Hepatocyte (in vitro differentiated cells): ENCODE measurements around the gene DGKG. TPM values are rescaled to one million over a fixed set of nuclear protein-coding genes. Genes with fewer than 3 reads are reported as not detected.

Experiments used
- DNase-seq: peaks from one replicate; pipeline ENCODE4 v3.0.0-alpha.2; 2016; ENCODE audit warnings: low spot score
- H2AFZ ChIP-seq: fragments of 200-600 bp; sonication (generic); 2 replicates; pipeline ENCODE4 v1.6.0; 2016; ENCODE audit warnings: antibody characterized with exemption, mild to moderate bottlenecking
- H3K27ac ChIP-seq: fragments of 200-600 bp; sonication (generic); 2 replicates; pipeline ENCODE4 v1.5.1; 2016; ENCODE audit warnings: mild to moderate bottlenecking
- H3K27me3 ChIP-seq: fragments of 200-600 bp; sonication (generic); 2 replicates; pipeline ENCODE4 v1.6.1; 2016
- H3K36me3 ChIP-seq: fragments of 200-600 bp; sonication (generic); replicated peaks from 2 replicates; pipeline ENCODE4 v1.5.1; 2016; ENCODE audit warnings: low read depth; ENCODE audit not compliant: insufficient read depth
- H3K4me1 ChIP-seq: fragments of 200-600 bp; sonication (generic); 2 replicates; pipeline ENCODE4 v1.5.1; 2016; ENCODE audit warnings: mild to moderate bottlenecking, moderate library complexity; ENCODE audit not compliant: insufficient read depth
- H3K4me2 ChIP-seq: fragments of 200-600 bp; sonication (generic); 2 replicates; pipeline ENCODE4 v1.6.0; 2016
- H3K4me3 ChIP-seq: fragments of 200-600 bp; sonication (generic); 2 replicates; pipeline ENCODE4 v1.5.1; 2016; ENCODE audit warnings: mild to moderate bottlenecking
- H3K79me2 ChIP-seq: fragments of 200-600 bp; sonication (generic); 2 replicates; pipeline ENCODE4 v1.6.0; 2017; ENCODE audit warnings: mild to moderate bottlenecking
- H3K9me2 ChIP-seq: fragments of 200-600 bp; sonication (generic); replicated peaks from 2 replicates; pipeline ENCODE4 v1.6.0; 2017; ENCODE audit warnings: mild to moderate bottlenecking; ENCODE audit not compliant: insufficient read depth
- H3K9me3 ChIP-seq: fragments of 200-600 bp; sonication (generic); 2 replicates; pipeline ENCODE4 v1.5.1; 2016; ENCODE audit warnings: low read depth, mild to moderate bottlenecking
- H4K20me1 ChIP-seq: fragments of 200-600 bp; sonication (generic); 2 replicates; pipeline ENCODE4 v1.6.0; 2016; ENCODE audit warnings: mild to moderate bottlenecking; ENCODE audit not compliant: insufficient read depth, poor library complexity, severe bottlenecking
- EZH2 ChIP-seq: fragments of 200-600 bp; sonication (generic); IDR thresholded peaks from 2 replicates; pipeline ENCODE4 v1.6.1; 2016; ENCODE audit warnings: antibody characterized with exemption, mild to moderate bottlenecking, borderline replicate concordance
- EZH2phosphoT487 ChIP-seq: fragments of 200-600 bp; sonication (generic); IDR thresholded peaks from one replicate; pipeline ENCODE4 v1.6.1; 2018; ENCODE audit warnings: antibody characterized with exemption, mild to moderate bottlenecking, low read depth, moderate library complexity; ENCODE audit not compliant: unreplicated experiment, severe bottlenecking
- WGBS: methylation state at CpG from one replicate; pipeline ENCODE4 v1.1.6; 2016; ENCODE audit warnings: low lambda C conversion rate; ENCODE audit errors: missing lambda C conversion rate; 5-methylcytosine and 5-hydroxymethylcytosine counted together
- polyA plus RNA-seq: library from polyadenylated mRNA; unstranded; fragments of >200 nt; fragmentation: Nextera tagmentation; extraction: Ambion mirVana; gene quantifications from 2 replicates; pipeline ENCODE4 v1.2.1, GENCODE V29; 2016
- total RNA-seq: library from RNA; depleted of rRNA; stranded (reverse); fragments of >200 nt; gene quantifications from 2 replicates; pipeline ENCODE4 v1.2.3, GENCODE V29; 2014
- TF ChIP-seq, protein P1 (sequence below): fragments of 200-600 bp; sonication (generic); IDR thresholded peaks from 2 replicates; pipeline ENCODE4 v1.5.1; 2016; ENCODE audit warnings: antibody characterized with exemption, mild to moderate bottlenecking; ENCODE audit not compliant: poor library complexity

Gene DGKG
- total and polyA plus RNA-seq, 2 experiments from 2014 or later, result not detected

GRCh38 chr3:186299327-186299726 is 62.7 kb downstream of the DGKG start:
- 56% methylated on average over 4 of the region's 4 CpGs for WGBS
- Histone ChIP-seq H3K9me3 (no peaks in the 10 kb centered on the region), H2AFZ (no peak overlapping the region), H3K36me3 (no peaks in the 10 kb centered on the region), H3K27me3 (peaks cover 26% of the 10 kb centered on the region), H3K79me2 (no peaks in the 10 kb centered on the region), H3K27ac (no peak overlapping the region), H3K4me2 (no peak overlapping the region), H3K4me3 (no peak overlapping the region), H4K20me1 (no peaks in the 10 kb centered on the region), H3K4me1 (no peaks in the 10 kb centered on the region), H3K9me2 (no peaks in the 10 kb centered on the region)
- TF ChIP-seq, protein P1, sequence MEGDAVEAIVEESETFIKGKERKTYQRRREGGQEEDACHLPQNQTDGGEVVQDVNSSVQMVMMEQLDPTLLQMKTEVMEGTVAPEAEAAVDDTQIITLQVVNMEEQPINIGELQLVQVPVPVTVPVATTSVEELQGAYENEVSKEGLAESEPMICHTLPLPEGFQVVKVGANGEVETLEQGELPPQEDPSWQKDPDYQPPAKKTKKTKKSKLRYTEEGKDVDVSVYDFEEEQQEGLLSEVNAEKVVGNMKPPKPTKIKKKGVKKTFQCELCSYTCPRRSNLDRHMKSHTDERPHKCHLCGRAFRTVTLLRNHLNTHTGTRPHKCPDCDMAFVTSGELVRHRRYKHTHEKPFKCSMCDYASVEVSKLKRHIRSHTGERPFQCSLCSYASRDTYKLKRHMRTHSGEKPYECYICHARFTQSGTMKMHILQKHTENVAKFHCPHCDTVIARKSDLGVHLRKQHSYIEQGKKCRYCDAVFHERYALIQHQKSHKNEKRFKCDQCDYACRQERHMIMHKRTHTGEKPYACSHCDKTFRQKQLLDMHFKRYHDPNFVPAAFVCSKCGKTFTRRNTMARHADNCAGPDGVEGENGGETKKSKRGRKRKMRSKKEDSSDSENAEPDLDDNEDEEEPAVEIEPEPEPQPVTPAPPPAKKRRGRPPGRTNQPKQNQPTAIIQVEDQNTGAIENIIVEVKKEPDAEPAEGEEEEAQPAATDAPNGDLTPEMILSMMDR, result no peak
- TF ChIP-seq EZH2, result no peak
- no peak for TF ChIP-seq EZH2phosphoT487
- DNase-seq, result no peak

DNA sequence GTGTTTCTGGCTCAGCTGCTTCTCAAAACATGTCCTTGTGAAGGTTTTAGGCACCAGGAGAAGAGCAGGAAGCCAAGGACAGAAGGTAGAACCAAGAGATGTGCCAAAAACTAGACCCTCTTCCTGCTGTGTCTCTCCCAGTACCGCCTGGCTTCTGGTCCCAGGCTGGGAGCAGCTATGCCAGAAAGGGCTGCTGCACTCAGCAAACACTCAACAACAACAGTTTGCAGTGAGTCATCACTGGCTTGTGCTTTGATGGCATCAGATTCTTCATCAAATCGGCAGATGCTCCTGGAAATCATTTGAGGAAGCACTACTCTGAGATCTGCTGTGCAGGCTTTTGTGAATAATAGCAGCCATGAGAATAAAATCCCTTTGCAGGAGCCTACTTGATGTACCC is 63.2 kb downstream of the DGKG start:
- Histone ChIP-seq H3K4me3 (no peak overlapping the region), H3K4me1 (no peaks in the 10 kb centered on the region)
- 52% methylated on average over 2 of the region's 2 CpGs for WGBS

DNA sequence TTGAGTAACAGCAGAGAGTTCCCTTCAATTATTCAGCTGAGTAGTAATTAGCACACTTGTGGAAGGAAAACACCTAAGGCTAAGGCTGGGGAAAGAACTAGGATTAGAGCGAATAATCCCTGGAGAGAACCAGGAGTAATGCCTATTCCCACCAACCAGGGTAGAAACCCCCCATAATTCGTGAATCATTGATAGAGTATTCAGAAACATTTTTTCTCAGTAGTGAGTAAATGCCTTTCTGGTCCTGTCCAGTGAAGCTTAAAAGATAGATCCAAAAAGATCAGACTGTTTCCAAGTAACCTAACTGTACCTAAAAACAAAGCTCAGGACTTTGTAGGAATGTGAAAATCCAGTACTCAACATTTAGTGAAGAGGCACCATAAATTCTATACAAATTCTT is 71.2 kb downstream of the DGKG start:
- Histone ChIP-seq H3K4me1 (no peaks in the 10 kb centered on the region), H3K79me2 (no peaks in the 10 kb centered on the region), H3K27me3 (no peaks in the 10 kb centered on the region), H4K20me1 (no peaks in the 10 kb centered on the region), H3K4me3 (no peak overlapping the region), H3K9me2 (no peaks in the 10 kb centered on the region), H3K36me3 (no peaks in the 10 kb centered on the region), H2AFZ (no peak overlapping the region), H3K4me2 (no peak overlapping the region), H3K27ac (no peak overlapping the region), H3K9me3 (no peaks in the 10 kb centered on the region)
- TF ChIP-seq EZH2phosphoT487 (no peak), EZH2 (no peak)
- TF ChIP-seq, protein P1, result no peak
- DNase-seq, result no peak
- 88% methylated on average over 2 of the region's 2 CpGs for WGBS

More for the DNA sequence above, 63.2 kb downstream of the DGKG start:
- Histone ChIP-seq H3K36me3 (no peaks in the 10 kb centered on the region), H4K20me1 (no peaks in the 10 kb centered on the region), H3K4me2 (no peak overlapping the region), H3K79me2 (no peaks in the 10 kb centered on the region), H3K27me3 (peaks cover 22% of the 10 kb centered on the region), H3K27ac (no peak overlapping the region), H2AFZ (no peak overlapping the region), H3K9me2 (no peaks in the 10 kb centered on the region), H3K9me3 (no peaks in the 10 kb centered on the region)
- TF ChIP-seq, protein P1, result no peak
- TF ChIP-seq EZH2, result no peak
- no peak for TF ChIP-seq EZH2phosphoT487
- no peak for DNase-seq

DNA sequence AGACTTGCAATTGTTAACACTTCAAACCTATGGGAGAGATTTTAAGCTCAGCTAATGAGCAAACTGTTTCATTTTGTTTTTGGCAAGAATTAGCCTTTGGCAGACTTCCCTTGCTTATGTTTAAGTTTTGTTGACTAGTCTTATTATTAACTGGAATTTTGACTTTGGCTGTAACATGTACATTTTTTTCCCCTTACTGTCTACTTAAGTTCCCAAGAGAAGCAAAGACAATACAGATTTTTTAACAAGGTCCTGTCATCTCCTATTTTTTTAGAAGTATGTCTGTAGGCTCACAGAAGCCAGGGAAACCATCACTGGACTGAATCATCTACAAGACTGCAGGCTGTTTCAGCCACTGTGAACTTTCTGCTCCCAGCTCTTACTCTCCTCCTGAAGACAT is 74.3 kb downstream of the DGKG start:
- no peak for DNase-seq
- H3K9me2 ChIP-seq, result no peaks in the 10 kb centered on the region

More for the DNA sequence above, 74.3 kb downstream of the DGKG start:
- TF ChIP-seq, protein P1, result no peak
- no peak for TF ChIP-seq EZH2
- no peak for TF ChIP-seq EZH2phosphoT487
- Histone ChIP-seq H3K4me2 (no peak overlapping the region), H3K4me3 (no peak overlapping the region), H3K79me2 (no peaks in the 10 kb centered on the region), H3K27ac (no peak overlapping the region), H3K27me3 (no peaks in the 10 kb centered on the region), H3K36me3 (no peaks in the 10 kb centered on the region), H4K20me1 (no peaks in the 10 kb centered on the region), H3K9me3 (no peaks in the 10 kb centered on the region), H2AFZ (no peak overlapping the region), H3K4me1 (no peaks in the 10 kb centered on the region)
